Naive thymus-derived CD4-positive, alpha-beta T cell (primary cell): Measurements from ENCODE around the gene ZNF74. TPM values are rescaled to one million over a fixed set of nuclear protein-coding genes. Genes with fewer than 3 reads are reported as not detected.

ENCODE experiments used
- ATAC-seq: fragments of 150-1000 bp; cut with Tn5 transposase; 2 replicates; pipeline ENCODE4 v1.10.0; 2021; ENCODE audit warnings: mild to moderate bottlenecking, moderate library complexity
- CTCF ChIA-PET: fragments of 350-600 bp; sonication (Branson Sonifier 250); formaldehyde crosslinking; loops from one replicate; lab custom pipeline; 2021; ENCODE audit warnings: antibody characterized with exemption; lab: Charles Lee
- POLR2A ChIA-PET: fragments of 350-600 bp; sonication (Branson Sonifier 250); formaldehyde crosslinking; loops from one replicate; lab custom pipeline; 2021; ENCODE audit warnings: antibody characterized with exemption, inconsistent platforms; lab: Charles Lee
- DNase-seq, 9 donors: peaks; one replicate each; pipeline versions ENCODE4 v3.0.0 to v3.0.0-alpha.2; 2020 to 2022; ENCODE audit warnings: mixed read lengths in 1 of 9
- H3K27ac ChIP-seq: one replicate; pipeline ENCODE4 v1.7.0; 2013; ENCODE audit warnings: mild to moderate bottlenecking, low read depth, low read length, moderate library complexity
- H3K27me3 ChIP-seq, 2 donors: one replicate each; pipeline ENCODE4 v1.7.0; 2013; ENCODE audit warnings: low read length in 2 of 2, mild to moderate bottlenecking in 2 of 2, moderate library complexity in 2 of 2; ENCODE audit not compliant: control insufficient read depth in 2 of 2, insufficient read depth in 2 of 2
- H3K36me3 ChIP-seq, 3 experiments: 1 replicate in 2 of 3; 2 replicates in 1 of 3; pipeline ENCODE4 v1.7.0; 2013; ENCODE audit warnings: low read length in 3 of 3, mild to moderate bottlenecking in 3 of 3, moderate library complexity in 1 of 3; ENCODE audit not compliant: insufficient read depth in 3 of 3, control insufficient read depth in 2 of 3
- H3K4me1 ChIP-seq, 2 donors: one replicate each; pipeline ENCODE4 v1.7.0; 2013; ENCODE audit warnings: low read length in 2 of 2, mild to moderate bottlenecking in 2 of 2, moderate library complexity in 1 of 2; ENCODE audit not compliant: control insufficient read depth in 2 of 2, insufficient read depth in 2 of 2
- H3K4me3 ChIP-seq: 2 replicates; pipeline ENCODE4 v1.7.0; 2013; ENCODE audit warnings: mild to moderate bottlenecking, low read length
- H3K9me3 ChIP-seq, 3 experiments: 1 replicate in 2 of 3; 2 replicates in 1 of 3; pipeline ENCODE4 v1.7.0; 2013; ENCODE audit warnings: low read length in 3 of 3; ENCODE audit not compliant: control insufficient read depth in 2 of 3
- H3K27ac Mint-ChIP-seq, 9 donors: one replicate each; pipeline ENCODE4 v1.8.0; 2020 to 2022; ENCODE audit warnings: mixed read lengths in 9 of 9, mild to moderate bottlenecking in 8 of 9, moderate library complexity in 5 of 9, inconsistent platforms in 2 of 9
- H3K27me3 Mint-ChIP-seq, 5 donors: one replicate each; pipeline ENCODE4 v1.8.0; 2021 to 2022; ENCODE audit warnings: mixed read lengths in 5 of 5, mild to moderate bottlenecking in 1 of 5
- H3K36me3 Mint-ChIP-seq, 5 donors: one replicate each; pipeline ENCODE4 v1.8.0; 2020 to 2022; ENCODE audit warnings: mixed read lengths in 5 of 5, mild to moderate bottlenecking in 3 of 5, inconsistent platforms in 1 of 5
- H3K4me1 Mint-ChIP-seq, 7 donors: one replicate each; pipeline ENCODE4 v1.8.0; 2020 to 2022; ENCODE audit warnings: mixed read lengths in 7 of 7, mild to moderate bottlenecking in 3 of 7, inconsistent platforms in 1 of 7
- H3K4me3 Mint-ChIP-seq, 10 donors: one replicate each; pipeline ENCODE4 v1.8.0; 2020 to 2022; ENCODE audit warnings: mild to moderate bottlenecking in 10 of 10, mixed read lengths in 10 of 10, moderate library complexity in 6 of 10, inconsistent platforms in 2 of 10
- H3K9me3 Mint-ChIP-seq, 11 donors: one replicate each; pipeline ENCODE4 v1.8.0; 2020 to 2022; ENCODE audit warnings: mixed read lengths in 11 of 11, mild to moderate bottlenecking in 4 of 11, inconsistent platforms in 1 of 11, moderate library complexity in 1 of 11
- intact Hi-C, 2 donors: fragments of 100-400 bp; cut with micrococcal nuclease; formaldehyde crosslinking; loops; one replicate each; pipeline ENCODE4 v1.15.1; 2023
- polyA plus RNA-seq, 2 donors: library from polyadenylated mRNA; unstranded; fragments of 300-500 nt; fragmentation: Illumina TruSeq; gene quantifications; one replicate each; pipeline ENCODE4 v1.2.3, GENCODE V29; 2021
- total RNA-seq, 6 experiments: library from RNA in 5 of 6; stranded (reverse) in 5 of 6; gene quantifications; 1 replicate in 5 of 6; 2 replicates in 1 of 6; pipeline ENCODE4 v1.2.3 and lab custom pipeline; 2021 to 2026

ZNF74 gene
- total and polyA plus RNA-seq, 7 experiments from 2014 or later = 5.3 to 18.2 (median 12.9) TPM

DNA sequence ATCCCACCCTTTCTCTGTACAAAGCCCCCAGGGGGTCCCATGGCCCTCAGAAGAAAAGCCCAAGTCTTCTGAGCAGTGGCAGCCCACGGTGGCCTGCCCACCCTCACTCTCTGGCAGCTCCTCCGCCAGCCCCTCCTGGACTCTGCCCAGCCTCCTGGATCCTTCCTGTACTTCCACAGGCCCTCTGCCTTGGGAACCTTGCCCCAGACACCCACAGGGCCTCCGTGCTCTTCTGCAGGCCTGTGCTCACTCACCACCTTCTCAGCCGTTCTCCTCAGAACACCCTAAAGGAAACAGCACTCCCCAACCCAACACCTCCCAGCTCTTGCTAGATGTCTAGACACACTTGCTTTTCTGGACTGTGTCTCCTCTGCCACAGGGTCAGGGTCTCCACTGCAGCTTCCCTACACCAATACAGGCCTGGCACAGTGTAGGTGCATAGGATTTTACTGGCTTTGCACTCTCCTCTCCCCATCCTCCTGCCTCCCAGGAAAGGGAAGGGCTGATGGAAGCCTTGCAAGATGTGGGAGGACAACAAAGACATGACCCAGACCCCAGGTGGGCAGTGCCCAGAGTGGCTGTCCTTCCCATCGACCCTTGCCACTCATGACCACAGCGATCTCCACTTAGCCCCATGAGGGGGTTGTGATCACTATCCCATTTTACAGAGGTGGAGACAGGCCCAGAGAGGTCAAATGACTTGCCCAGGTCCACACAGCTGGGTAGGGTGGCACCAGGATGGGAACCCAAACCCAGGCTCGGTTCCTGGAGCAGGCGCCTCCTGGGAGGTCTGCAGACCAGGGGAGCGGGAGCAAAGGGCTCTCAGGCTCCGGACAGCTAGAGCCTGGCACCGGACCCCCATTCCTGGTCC lies 41.7 kb downstream of the ZNF74 start:
- ChIA-PET CTCF (interaction anchor here (0.6 to 1.0 kb wide), 2 partner anchors 17 to 50 kb away, joined by 3 to 4 read pairs; no protein-coding TSS in a partner anchor), POLR2A (interaction anchor here (0.6 to 2.1 kb wide), 2 partner anchors 27 to 289 kb away, joined by 3 to 10 read pairs; no protein-coding TSS in a partner anchor)
- Histone ChIP-seq H3K27me3 (peaks cover 3 to 23% of the 10 kb centered on the region in 2 donors), H3K9me3 (no peaks in the 10 kb centered on the region), H3K27ac (no peak overlapping the region), H3K36me3 (peaks cover 0 to 3% (median 0%) of the 10 kb centered on the region in 3 experiments), H3K4me1 (peaks cover 11 to 22% of the 10 kb centered on the region in 2 donors), H3K4me3 (no peak overlapping the region)
- peaks cover 0 to 2% (median 0%) of the 10 kb centered on the region in 11 donors for H3K9me3 Mint-ChIP-seq
- intact Hi-C loops = no loop called here
- no peak overlapping the region for H3K27ac Mint-ChIP-seq
- DNase-seq = no peak
- peaks cover 31 to 72% (median 40%) of the 10 kb centered on the region in 5 donors for H3K27me3 Mint-ChIP-seq
- H3K4me3 Mint-ChIP-seq = peak overlapping the region in 9 of 10 donors; percentile 23 to 69 (median 44)
- ATAC-seq = no peak
- H3K4me1 Mint-ChIP-seq = peaks cover 6 to 20% (median 12%) of the 10 kb centered on the region in 7 donors
- H3K36me3 Mint-ChIP-seq = peaks cover 0 to 10% (median 2%) of the 10 kb centered on the region in 5 donors

DNA sequence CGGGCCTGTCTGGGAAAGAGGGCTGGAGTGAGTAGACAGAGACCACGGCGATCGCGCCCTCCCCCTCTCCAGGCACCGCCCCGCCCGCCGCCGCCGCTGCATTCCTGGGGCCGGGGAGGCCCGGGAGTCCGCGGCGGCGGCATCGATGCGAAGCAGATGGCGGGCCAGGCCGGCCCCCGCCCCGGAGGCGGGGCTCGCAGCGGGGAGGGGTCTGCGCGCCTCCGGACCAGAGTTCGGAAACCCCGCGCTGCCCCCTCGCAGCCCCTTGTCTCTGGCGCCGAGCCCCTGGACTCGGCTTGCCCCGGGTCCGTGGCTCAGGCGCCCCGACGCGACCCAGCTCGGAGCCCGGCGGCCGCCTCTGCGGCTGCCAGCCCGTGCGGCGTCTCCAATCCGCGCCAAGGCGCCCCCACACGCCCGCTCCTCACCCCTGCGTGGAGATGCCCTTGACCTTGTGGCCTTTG lies 42.4 kb downstream of the ZNF74 start:
- Histone ChIP-seq H3K36me3 (peaks cover 0 to 8% (median 0%) of the 10 kb centered on the region in 3 experiments), H3K4me1 (peaks cover 8 to 15% of the 10 kb centered on the region in 2 donors), H3K9me3 (no peaks in the 10 kb centered on the region), H3K27ac (no peak overlapping the region), H3K27me3 (peaks cover 3 to 23% of the 10 kb centered on the region in 2 donors), H3K4me3 (peak overlapping the region; percentile 48)
- H3K9me3 Mint-ChIP-seq = peaks cover 0 to 2% (median 0%) of the 10 kb centered on the region in 11 donors
- H3K4me3 Mint-ChIP-seq = peak overlapping the region in 9 of 10 donors; percentile 76 to 93 (median 84)
- peaks cover 6 to 17% (median 12%) of the 10 kb centered on the region in 7 donors for H3K4me1 Mint-ChIP-seq
- H3K27me3 Mint-ChIP-seq = peaks cover 31 to 69% (median 40%) of the 10 kb centered on the region in 5 donors
- POLR2A ChIA-PET = no interaction called here
- CTCF ChIA-PET = interaction anchor here (0.6 kb wide), 1 partner anchor 50 kb away, joined by 3 read pairs; no protein-coding TSS in a partner anchor
- peaks cover 0 to 11% (median 3%) of the 10 kb centered on the region in 5 donors for H3K36me3 Mint-ChIP-seq
- intact Hi-C loops = no loop called here
- no peak overlapping the region for H3K27ac Mint-ChIP-seq
- ATAC-seq (peak; percentile 29), DNase-seq (no peak)

DNA sequence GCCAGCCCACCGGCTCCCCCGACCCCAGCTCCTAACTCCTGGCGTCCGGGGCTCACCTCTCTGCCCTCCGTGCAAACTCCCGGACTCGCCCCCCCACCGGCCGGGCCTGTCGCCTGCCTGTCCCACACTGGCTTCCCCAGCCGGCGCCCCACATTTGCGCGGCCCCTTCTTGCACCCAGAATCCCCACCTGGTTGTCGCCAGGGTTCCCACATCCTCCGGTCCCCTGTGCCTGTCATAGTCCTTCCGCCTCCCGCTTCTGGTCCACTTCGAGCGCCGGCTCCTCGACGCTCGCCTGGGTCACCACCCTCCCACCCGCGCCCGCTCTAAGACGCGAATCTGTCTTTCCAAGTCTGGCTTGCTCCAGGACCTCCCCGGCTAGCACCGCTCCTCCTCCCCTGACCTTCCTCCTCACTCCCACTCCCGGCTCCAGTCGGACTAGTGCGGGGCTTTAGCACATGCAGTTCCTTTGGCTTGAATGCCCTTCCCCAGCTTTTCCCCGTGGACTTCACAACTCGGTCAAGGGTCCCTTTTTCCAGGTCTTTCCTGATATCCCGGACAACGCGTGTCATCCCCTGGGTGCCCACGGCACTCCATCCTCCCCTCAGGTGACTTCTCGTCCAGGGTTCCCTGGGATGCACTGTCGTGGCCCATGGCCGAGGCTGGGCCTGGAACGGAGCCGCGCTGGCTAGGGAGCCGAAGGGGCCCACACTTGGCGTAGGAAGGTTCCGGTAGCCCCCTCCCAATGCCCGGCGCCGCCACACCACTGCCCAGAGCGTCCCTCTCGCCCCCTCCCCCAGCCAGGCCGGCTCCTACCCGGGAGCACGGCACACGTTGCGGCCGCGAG lies 43.0 kb downstream of the ZNF74 start:
- CTCF ChIA-PET = interaction anchor here (0.6 kb wide), 1 partner anchor 49 kb away, joined by 3 read pairs; no protein-coding TSS in a partner anchor
- peaks cover 0 to 11% (median 3%) of the 10 kb centered on the region in 5 donors for H3K36me3 Mint-ChIP-seq
- Histone ChIP-seq H3K9me3 (no peaks in the 10 kb centered on the region), H3K27me3 (peaks cover 3 to 23% of the 10 kb centered on the region in 2 donors), H3K4me3 (peak overlapping the region; percentile 48), H3K27ac (no peak overlapping the region), H3K4me1 (peaks cover 8 to 11% of the 10 kb centered on the region in 2 donors), H3K36me3 (peaks cover 0 to 10% (median 0%) of the 10 kb centered on the region in 3 experiments)
- POLR2A ChIA-PET = interaction anchor here (0.6 kb wide), 1 partner anchor 38 kb away, joined by 5 read pairs; no protein-coding TSS in a partner anchor
- peak in 2 of 9 donors; percentile 17 to 40 for DNase-seq
- peak; percentile 21 for ATAC-seq
- H3K9me3 Mint-ChIP-seq = peaks cover 0 to 2% (median 0%) of the 10 kb centered on the region in 11 donors
- H3K4me3 Mint-ChIP-seq = peak overlapping the region; percentile 76 to 93 (median 84)
- H3K27me3 Mint-ChIP-seq = peaks cover 31 to 64% (median 38%) of the 10 kb centered on the region in 5 donors
- H3K27ac Mint-ChIP-seq = peak overlapping the region in 1 of 9 donors; percentile 66
- intact Hi-C loops = loop anchor here in 1 of 2 donors (1.0 kb wide), 1 partner anchor 8 kb away; no protein-coding TSS in a partner anchor
- H3K4me1 Mint-ChIP-seq = peaks cover 6 to 17% (median 12%) of the 10 kb centered on the region in 7 donors

DNA sequence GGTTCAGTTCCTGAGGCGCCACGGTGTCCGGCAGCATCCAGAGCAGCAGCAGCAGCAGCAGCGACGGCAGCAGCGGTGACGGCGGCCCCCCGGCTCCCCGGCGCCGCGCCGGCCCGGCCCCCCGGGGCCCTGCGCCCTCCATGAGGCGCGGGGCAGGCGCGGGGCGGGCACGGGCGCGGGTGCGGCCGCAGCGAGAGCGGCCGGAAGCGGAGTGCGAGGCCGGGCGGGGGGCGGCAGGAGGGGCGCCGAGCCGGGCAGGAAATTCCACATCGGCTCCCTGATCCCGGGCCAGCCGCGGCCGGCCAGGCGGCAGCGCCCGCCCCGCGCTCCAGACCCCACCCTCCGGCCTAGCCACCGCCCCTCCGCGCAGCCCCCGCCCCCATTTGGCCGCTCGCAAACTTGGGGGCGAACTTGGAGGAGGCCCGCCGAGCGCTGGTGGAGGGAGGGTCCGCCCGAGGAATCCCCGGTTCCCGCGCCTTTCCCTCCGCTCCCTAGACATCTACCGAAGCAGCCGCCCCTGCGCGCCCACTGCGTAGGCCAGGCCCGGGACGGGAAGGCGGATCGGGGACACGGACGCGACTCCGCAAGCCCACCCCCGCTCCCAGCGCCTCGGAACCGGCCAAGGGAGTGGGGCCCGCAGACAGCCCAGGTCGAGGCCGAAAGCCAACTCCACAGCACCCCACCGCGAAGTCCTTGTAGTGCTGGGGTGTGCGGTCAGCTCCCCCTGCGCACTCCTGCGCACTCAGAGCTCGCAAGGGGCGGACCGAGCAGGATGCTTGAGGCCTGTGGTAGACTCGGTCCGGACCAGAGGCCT lies 43.9 kb downstream of the ZNF74 start, which contains the start of gene SCARF2:
TSS of gene SCARF2 (minus strand) at position 213 of the 814 bp plus-strand sequence. CDS start at position 142, 71 bp downstream.
- Histone ChIP-seq H3K4me1 (peaks cover 8 to 11% of the 10 kb centered on the region in 2 donors), H3K36me3 (peaks cover 0 to 19% (median 0%) of the 10 kb centered on the region in 3 experiments), H3K27ac (no peak within 1 kb of the TSS), H3K27me3 (peaks cover 3 to 23% of the 10 kb centered on the region in 2 donors), H3K9me3 (no peaks in the 10 kb centered on the region), H3K4me3 (peak within 1 kb of the TSS; percentile 48)
- POLR2A ChIA-PET = interaction anchor here (0.6 to 1.4 kb wide), 2 partner anchors 16 to 39 kb away, joined by 5 read pairs; no protein-coding TSS in a partner anchor
- H3K4me1 Mint-ChIP-seq = peaks cover 6 to 17% (median 12%) of the 10 kb centered on the region in 7 donors
- peaks cover 29 to 55% (median 33%) of the 10 kb centered on the region in 5 donors for H3K27me3 Mint-ChIP-seq
- peak within 1 kb of the TSS; percentile 76 to 93 (median 84) for H3K4me3 Mint-ChIP-seq
- peaks cover 0 to 2% (median 0%) of the 10 kb centered on the region in 11 donors for H3K9me3 Mint-ChIP-seq
- DNase-seq (no peak), ATAC-seq (no peak)
- intact Hi-C loops = loop anchor here in 1 of 2 donors (1.0 kb wide), 1 partner anchor 9 kb away; no protein-coding TSS in a partner anchor
- peak within 1 kb of the TSS in 1 of 9 donors; percentile 66 for H3K27ac Mint-ChIP-seq
- peaks cover 0 to 18% (median 6%) of the 10 kb centered on the region in 5 donors for H3K36me3 Mint-ChIP-seq
- CTCF ChIA-PET = no interaction called here

DNA sequence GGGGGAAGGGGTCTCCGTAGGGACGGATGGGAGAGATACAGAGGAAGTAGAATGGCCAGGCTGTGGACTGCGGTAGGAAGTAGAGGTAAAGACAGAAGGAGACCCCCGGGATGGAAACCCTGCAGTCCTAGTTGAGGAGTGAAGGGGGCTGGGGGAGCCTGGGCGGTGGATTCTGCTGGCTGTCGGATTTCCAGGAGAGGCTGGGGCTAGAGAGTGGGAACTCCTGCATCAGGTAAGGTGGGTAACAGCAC lies 44.4 kb downstream of the ZNF74 start:
- ATAC-seq (no peak), DNase-seq (no peak)
- H3K4me1 Mint-ChIP-seq = peaks cover 6 to 17% (median 12%) of the 10 kb centered on the region in 7 donors
- H3K9me3 ChIP-seq = no peaks in the 10 kb centered on the region
- peaks cover 3 to 23% of the 10 kb centered on the region in 2 donors for H3K27me3 ChIP-seq
- no peak overlapping the region for H3K27ac ChIP-seq
- H3K36me3 ChIP-seq = peaks cover 0 to 23% (median 0%) of the 10 kb centered on the region in 3 experiments
- H3K27me3 Mint-ChIP-seq = peaks cover 26 to 51% (median 32%) of the 10 kb centered on the region in 5 donors
- H3K36me3 Mint-ChIP-seq = peaks cover 0 to 24% (median 8%) of the 10 kb centered on the region in 5 donors
- ChIA-PET POLR2A (interaction anchor here (1.4 kb wide), 1 partner anchor 16 kb away, joined by 5 read pairs; no protein-coding TSS in a partner anchor), CTCF (no interaction called here)
- peaks cover 8 to 11% of the 10 kb centered on the region in 2 donors for H3K4me1 ChIP-seq
- H3K27ac Mint-ChIP-seq = no peak overlapping the region
- no peak overlapping the region for H3K4me3 ChIP-seq
- intact Hi-C loops = no loop called here
- peaks cover 0 to 2% (median 0%) of the 10 kb centered on the region in 11 donors for H3K9me3 Mint-ChIP-seq
- H3K4me3 Mint-ChIP-seq = peak overlapping the region in 8 of 10 donors; percentile 14 to 66 (median 37)
